Measurements from ENCODE around the gene ACCSL. TPM values are rescaled to one million over a fixed set of nuclear protein-coding genes. Genes with fewer than 3 reads are reported as not detected.

Gene ACCSL
- polyA plus RNA-seq, 1 experiment = not detected

GRCh38 chr11:44004452-44005062 lies 43.2 kb upstream of the ACCSL start:
- POLR2A ChIA-PET = no interaction called here
- H3K27me3 ChIP-seq (ENCODE audit: control insufficient read depth, insufficient read depth, low read length) = peaks cover 1% of the 10 kb centered on the region; the same call in 1 of the 2 replicates
- H3K36me3 ChIP-seq (ENCODE audit: control insufficient read depth, insufficient read depth, low read length) = no peaks in the 10 kb centered on the region
- CTCF ChIA-PET = no interaction called here
- no peak overlapping the region for H3K4me3 ChIP-seq (ENCODE audit: low read depth, low read length)
- DNase-seq (ENCODE audit: low read depth) = no peak
- TF ChIP-seq CTCF (IDR thresholded peaks at IDR 0.05; ENCODE audit: insufficient read depth, low read depth, low read length) = no peak

- Histone ChIP-seq H3K36me3 (ENCODE audit: control insufficient read depth, insufficient read depth, low read length) (no peaks in the 10 kb centered on the region), H3K27me3 (ENCODE audit: control insufficient read depth, insufficient read depth, low read length) (peaks cover 1% of the 10 kb centered on the region; the same call in 1 of the 2 replicates), H3K4me3 (ENCODE audit: low read depth, low read length) (no peak overlapping the region)
- no peak for DNase-seq (ENCODE audit: low read depth)
- ChIA-PET POLR2A (no interaction called here), CTCF (no interaction called here)
- TF ChIP-seq CTCF (IDR thresholded peaks at IDR 0.05; ENCODE audit: insufficient read depth, low read depth, low read length) = no peak
Observed at GRCh38 chr11:44005063-44005701, 42.6 kb upstream of the ACCSL start.

GRCh38 chr11:44005956-44006355 lies 41.8 kb upstream of the ACCSL start:
- Histone ChIP-seq H3K4me3 (ENCODE audit: low read depth, low read length) (no peak overlapping the region), H3K27me3 (ENCODE audit: control insufficient read depth, insufficient read depth, low read length) (peaks cover 1% of the 10 kb centered on the region; the same call in 1 of the 2 replicates), H3K36me3 (ENCODE audit: control insufficient read depth, insufficient read depth, low read length) (no peaks in the 10 kb centered on the region)
- ChIA-PET CTCF (interaction anchor here (2.0 kb wide), 1 partner anchor 12 kb away, joined by 4 read pairs; no protein-coding TSS in a partner anchor), POLR2A (no interaction called here)
- DNase-seq (ENCODE audit: low read depth) = no peak
- no peak for TF ChIP-seq CTCF (IDR thresholded peaks at IDR 0.05; ENCODE audit: insufficient read depth, low read depth, low read length)

GRCh38 chr11:44006917-44007361 lies 40.8 kb upstream of the ACCSL start:
- Histone ChIP-seq H3K27me3 (ENCODE audit: control insufficient read depth, insufficient read depth, low read length) (no peaks in the 10 kb centered on the region), H3K36me3 (ENCODE audit: control insufficient read depth, insufficient read depth, low read length) (no peaks in the 10 kb centered on the region), H3K4me3 (ENCODE audit: low read depth, low read length) (no peak overlapping the region)
- CTCF ChIA-PET = interaction anchor here (0.8 to 2.0 kb wide), 3 partner anchors 11 to 62 kb away, joined by 3 to 4 read pairs (median 4); no protein-coding TSS in a partner anchor
- no peak for TF ChIP-seq CTCF (IDR thresholded peaks at IDR 0.05; ENCODE audit: insufficient read depth, low read depth, low read length)
- DNase-seq (ENCODE audit: low read depth) = no peak
- POLR2A ChIA-PET = interaction anchor here (0.8 kb wide), 1 partner anchor 61 kb away, joined by 3 read pairs; no protein-coding TSS in a partner anchor

- POLR2A ChIA-PET = no interaction called here
- Histone ChIP-seq H3K36me3 (ENCODE audit: control insufficient read depth, insufficient read depth, low read length) (no peaks in the 10 kb centered on the region), H3K27me3 (ENCODE audit: control insufficient read depth, insufficient read depth, low read length) (no peaks in the 10 kb centered on the region), H3K4me3 (ENCODE audit: low read depth, low read length) (no peak overlapping the region)
- TF ChIP-seq CTCF (IDR thresholded peaks at IDR 0.05; ENCODE audit: insufficient read depth, low read depth, low read length) = no peak
- CTCF ChIA-PET = interaction anchor here (0.8 to 2.0 kb wide), 3 partner anchors 10 to 63 kb away, joined by 3 to 4 read pairs (median 4); no protein-coding TSS in a partner anchor
- no peak for DNase-seq (ENCODE audit: low read depth)
Observed at GRCh38 chr11:44007481-44008087, 40.2 kb upstream of the ACCSL start.
